Kidney tubule cell (primary cell): ENCODE results near the gene MYO3B.
"Not testable (repeated sequence)": the region's sequence is repeated elsewhere in the genome, so short reads cannot be mapped to it uniquely, and the experiment has no call there.

ENCODE experiments used
- DNase-seq: peaks from one replicate; pipeline ENCODE4 v3.0.0-alpha.2; 2018; ENCODE audit warnings: low spot score

The MYO3B gene

GRCh38 chr2:170566138-170566537 lies 388.2 kb downstream of the MYO3B start:
- no peak for DNase-seq

GRCh38 chr2:170567429-170567828 lies 389.5 kb downstream of the MYO3B start:
- DNase-seq: no peak

DNA sequence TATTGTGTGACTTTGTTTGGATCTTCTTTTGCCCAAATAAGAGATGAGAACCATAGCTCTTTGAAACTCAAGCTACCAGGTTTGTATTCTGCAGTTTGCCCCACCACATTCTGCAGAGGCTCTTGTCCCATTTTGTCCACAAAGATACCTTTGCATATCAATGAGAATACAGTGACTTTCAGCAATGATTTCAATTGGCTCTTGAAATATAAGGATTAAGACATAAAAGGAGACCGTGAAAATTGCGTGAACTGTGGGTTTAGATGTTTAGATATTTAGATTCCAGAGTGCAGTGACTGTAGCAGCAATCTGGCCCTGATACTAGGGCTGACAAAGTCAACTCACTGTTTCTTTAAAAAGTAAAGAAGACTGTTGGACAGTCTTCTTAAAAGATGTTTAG lies 390.6 kb downstream of the MYO3B start:
- no peak for DNase-seq

DNA sequence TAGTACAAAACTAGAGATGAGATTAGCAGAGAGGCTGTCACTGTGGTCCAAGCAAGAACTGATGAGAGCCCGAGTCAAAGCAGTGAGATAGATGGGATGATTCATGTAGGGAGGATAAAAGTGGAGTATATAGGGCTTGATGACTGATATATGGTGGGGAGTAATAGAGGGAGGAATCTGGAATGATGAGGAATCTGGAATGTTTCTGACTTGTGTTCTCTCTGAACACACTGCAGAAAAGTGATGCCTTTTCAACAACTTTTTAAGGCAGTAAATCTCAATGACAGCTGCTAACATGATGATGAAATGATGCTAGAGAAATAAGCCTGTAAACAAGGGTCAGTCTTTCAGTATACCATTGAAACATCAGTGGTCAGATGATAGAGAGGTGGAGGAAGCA lies 393.7 kb downstream of the MYO3B start:
- no peak for DNase-seq

- peak; percentile 42 for DNase-seq
Measured at GRCh38 chr2:170573671-170574070, 395.7 kb downstream of the MYO3B start.

DNA sequence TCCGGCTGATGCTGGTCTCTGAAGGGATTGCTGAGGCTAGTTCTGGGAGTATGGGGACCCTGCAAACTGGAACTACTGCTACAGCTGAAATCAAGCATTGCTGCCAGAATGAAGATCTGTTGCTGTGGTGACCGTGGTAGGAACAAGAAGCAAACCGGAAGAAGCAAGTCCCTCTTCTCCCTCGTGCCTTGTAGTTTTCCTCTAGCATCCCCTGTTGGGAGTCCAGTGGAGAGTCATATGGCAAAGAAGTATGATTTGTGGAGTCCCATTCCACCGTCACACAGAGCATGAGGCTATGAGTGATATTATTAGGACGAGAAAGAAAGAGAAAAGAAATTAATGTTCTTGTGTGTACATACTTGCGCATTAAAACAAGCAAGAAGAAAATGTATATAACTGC lies 398.3 kb downstream of the MYO3B start:
- DNase-seq: no peak

DNA sequence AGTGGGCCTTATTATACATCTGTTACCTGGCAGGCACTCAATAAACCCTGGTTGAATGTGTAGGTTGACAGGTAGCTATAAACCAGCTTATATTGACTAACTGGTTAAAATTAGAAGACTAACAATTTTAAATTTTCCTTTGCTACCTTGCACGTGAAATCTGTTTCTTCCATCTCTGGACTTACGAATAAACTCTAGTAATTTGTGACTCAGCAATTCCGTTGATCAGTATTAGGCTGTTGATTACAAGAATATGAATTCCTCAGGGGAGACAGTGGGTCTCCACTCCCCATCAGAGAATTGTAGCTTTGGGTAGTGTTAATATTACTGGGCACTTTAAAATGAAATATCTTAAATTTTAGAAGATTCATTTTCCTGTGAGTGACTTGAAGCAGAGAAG lies 399.4 kb downstream of the MYO3B start:
- DNase-seq: no peak

DNA sequence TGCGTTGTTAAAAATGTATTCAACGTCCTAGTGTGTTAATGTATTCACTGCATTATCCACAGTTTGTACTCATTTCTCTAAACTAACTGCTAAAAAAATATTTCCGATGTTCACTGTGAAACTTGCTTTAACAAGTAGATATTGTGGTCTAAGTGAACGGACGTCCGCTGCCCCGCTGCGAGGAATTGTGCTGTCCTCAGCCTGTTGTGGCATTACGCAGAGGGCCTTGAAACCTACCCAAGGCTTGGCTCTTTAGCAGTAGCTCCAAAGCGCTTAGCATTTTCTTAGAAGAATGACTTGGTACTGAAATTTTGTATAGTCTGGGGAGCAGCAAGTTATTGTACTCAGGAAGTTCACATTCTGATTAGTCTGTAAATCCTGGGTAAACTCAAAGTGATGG lies 400.7 kb downstream of the MYO3B start:
- no peak for DNase-seq

- no peak for DNase-seq
Measured at GRCh38 chr2:170579511-170579910, 401.6 kb downstream of the MYO3B start.

GRCh38 chr2:170582313-170582712 lies 404.4 kb downstream of the MYO3B start:
- no peak for DNase-seq

DNA sequence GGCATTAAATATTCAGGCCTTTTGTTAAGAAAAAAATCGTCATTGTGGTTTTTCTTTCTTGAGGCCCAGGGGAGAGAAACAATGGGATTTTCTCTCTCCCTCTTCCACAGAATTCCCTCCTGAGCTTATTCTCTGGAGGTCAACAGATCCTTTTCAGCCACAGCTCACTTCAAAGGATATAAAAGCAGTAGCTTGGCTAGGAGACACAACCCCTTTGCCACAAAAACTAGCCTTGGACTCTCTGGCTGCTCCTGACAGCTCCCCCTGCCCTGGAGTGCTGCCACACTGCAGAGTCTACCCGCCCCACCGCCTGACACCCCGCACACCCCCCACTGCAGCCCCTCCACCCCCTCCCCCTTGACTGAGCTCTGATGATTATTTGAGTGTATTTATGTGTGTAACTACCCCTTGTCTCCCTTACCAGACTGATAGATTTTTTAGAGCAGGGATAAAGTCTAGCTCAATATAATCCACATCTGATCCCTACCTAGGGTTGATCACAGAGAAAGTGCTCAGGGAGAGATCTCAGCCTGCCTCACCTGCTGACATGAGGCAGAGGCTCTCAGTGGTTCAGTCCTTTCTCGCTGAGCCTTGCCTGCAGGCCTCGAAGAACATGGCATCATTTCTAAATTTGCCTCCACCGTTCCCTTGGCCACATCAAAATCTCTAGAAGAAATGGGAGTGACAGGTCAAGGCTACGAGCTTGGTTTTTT lies 405.0 kb downstream of the MYO3B start:
- no peak for DNase-seq

DNA sequence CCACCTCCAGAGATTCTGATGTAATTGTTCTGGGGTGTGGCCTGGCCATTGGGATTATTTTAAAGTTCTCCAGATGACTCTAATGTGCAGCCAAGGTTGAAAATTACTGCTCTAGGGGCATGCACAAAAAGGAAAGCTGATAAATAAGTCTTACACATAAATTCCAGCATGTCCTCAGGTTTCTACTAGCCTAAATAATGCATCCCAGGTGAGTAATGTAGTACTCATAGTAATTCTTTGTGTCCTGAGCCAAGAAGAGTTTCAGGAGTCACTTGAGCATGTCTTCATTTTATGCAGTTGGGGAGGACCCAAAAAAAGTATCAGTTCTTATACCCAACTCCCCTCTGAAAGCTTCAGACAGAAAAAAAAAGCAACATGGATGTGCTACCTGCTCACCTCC lies 407.1 kb downstream of the MYO3B start:
- DNase-seq: peak; percentile 79

GRCh38 chr2:170586571-170587095 lies 408.7 kb downstream of the MYO3B start:
- no peak for DNase-seq

DNA sequence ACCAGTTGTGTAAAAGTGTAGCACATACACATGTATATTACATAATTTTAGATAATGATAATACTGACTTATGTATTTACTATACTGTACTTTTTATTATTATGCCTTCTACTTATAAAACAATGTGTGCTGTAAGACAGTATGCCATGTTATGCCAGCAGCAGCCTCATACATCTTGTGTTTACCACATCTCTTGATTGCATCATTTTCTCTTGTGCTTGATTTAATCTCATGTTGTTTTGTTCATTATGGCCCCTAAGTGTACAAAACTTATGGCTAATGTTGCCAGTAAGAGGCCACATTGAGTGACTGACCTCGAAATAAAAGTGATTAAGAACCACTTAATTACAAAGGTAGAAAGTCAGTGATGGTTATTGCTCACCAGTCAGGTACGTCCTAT lies 409.2 kb downstream of the MYO3B start:
- no peak for DNase-seq

DNA sequence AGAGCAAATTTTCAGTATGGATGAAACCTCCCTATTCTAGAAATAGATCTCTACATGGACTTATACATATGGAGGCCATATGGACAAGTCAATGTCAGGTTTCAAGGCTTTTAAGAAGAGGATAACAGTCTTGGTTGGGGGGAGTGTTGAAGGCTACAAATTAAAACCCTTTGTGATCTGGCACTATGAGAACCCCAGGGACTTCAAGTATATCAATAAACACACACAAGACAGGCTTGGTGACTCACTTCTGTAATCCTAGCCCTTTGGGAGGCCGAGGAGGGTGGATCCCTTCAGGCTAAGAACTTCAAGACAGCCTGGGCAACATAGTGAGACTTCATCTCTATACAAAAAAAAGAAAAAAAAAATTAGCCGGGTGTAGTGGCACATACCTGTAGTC lies 410.0 kb downstream of the MYO3B start:
- no peak for DNase-seq

- DNase-seq: no peak
Measured at GRCh38 chr2:170588729-170589128, 410.8 kb downstream of the MYO3B start.

DNA sequence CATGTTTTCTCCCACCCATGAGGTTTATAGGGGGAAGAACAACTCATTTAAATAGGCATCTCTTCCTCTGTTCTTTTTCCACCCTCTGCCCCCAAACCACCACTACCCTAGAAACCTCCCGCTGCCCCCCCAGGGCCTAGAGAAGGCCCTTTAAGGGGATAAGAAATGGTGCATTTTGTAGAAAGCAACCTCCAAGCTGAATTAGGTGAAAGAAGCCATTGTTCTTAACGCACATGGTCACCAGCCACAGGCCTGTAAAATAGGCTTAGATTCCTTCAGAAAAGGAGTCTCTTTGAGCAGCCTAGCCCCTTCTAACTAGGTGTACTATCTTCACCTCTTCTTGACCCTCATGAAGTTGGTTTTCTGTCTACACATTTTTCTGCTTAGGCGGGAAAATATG lies 418.6 kb downstream of the MYO3B start:
- DNase-seq: no peak

GRCh38 chr2:170598067-170598395 lies 420.1 kb downstream of the MYO3B start:
- DNase-seq: no peak

DNA sequence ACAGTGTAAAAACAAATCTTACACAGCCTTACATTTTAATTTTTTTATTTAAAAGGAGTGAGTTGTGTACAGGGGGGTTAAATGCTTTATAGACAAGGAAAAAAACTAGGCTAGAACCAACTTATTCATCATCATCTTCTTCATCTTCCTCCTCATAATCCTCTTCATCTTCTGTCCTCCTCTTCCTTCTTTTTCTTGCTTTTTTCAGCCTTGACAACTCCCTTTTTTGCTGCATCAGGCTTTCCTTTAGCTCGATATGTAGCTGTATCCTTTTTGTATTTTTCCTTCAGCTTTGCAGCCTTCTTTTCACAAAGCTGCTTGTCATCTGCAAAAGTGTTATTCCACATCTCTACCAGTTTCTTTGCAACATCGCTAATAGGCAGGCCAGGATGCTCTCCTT lies 423.5 kb downstream of the MYO3B start:
- DNase-seq: no peak

- DNase-seq: no peak
Measured at GRCh38 chr2:170605862-170606261, 427.9 kb downstream of the MYO3B start.

- DNase-seq: no peak
Measured at GRCh38 chr2:170607171-170607570, 429.2 kb downstream of the MYO3B start.

DNA sequence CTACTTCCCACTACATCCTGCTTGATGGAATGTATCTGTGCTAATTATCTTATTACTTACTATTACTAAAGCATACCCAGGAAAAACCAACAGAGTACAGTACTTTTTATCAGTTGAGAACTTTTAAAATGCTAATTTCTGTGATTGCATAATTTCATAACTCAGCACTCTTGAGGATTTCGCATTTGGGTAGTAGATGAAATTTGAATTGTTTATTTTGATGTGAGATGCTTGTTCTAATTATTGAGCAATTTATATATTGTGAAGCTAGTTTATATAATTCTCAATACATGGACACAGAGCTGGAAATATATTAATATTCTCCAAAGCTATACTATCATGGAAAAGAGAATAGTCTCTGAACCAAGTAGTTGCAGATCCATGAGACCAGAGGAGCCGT lies 432.7 kb downstream of the MYO3B start:
- DNase-seq: no peak

DNA sequence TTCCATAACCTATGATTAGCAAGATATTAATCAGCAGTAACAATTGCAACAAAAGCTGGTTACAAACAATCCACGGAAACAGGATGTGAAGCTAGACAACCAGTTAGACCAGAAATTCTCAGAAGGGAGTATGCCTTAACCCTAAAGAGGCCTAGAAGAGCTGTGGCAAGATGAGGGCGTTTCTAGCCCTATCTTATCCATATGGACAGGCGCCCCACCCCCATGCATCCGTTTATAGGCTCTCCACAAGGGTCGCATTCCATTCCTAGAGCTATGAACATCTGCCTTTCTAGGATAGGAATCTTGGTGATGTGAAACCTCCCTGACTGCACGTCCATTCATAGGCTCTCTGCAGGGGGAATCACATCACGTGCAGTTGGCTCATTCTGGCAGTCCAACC lies 441.0 kb downstream of the MYO3B start:
- not testable (repeated sequence) for DNase-seq

DNA sequence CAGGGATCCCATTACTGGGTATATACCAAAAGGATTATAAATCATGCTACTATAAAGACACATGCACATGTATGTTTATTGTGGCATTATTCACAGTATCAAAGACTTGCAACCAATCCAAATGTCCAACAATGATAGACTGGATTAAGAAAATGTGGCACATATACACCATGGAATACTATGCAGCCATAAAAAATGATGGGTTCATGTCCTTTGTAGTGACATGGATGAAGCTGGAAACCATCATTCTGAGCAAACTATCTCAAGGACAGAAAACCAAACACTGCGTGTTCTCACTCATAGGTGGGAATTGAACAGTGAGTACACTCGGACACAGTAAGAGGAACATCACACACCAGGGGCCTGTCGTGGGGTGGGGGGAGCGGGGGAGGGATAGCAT lies 457.1 kb downstream of the MYO3B start:
- DNase-seq: not testable (repeated sequence)
